Skeletal muscle cell (primary cell): Measurements from ENCODE around the gene SREBF2.
A peak's percentile ranks its signal among the peaks of the same experiment; 100 is the strongest.
"Not testable (repeated sequence)": the region's sequence is repeated elsewhere in the genome, so short reads cannot be mapped to it uniquely, and the experiment has no call there.

Source experiments
- DNase-seq: peaks from one replicate; pipeline ENCODE4 v3.0.0-alpha.2; 2010; ENCODE audit warnings: low read depth
- H3K4me3 ChIP-seq: 2 replicates; pipeline ENCODE4 v1.5.1; 2011; ENCODE audit warnings: low read depth, mild to moderate bottlenecking, control low read depth, low read length, moderate library complexity

The SREBF2 gene

GRCh38 chr22:41819257-41819656, 13.6 kb upstream of the SREBF2 start:
- no peak overlapping the region for H3K4me3 ChIP-seq
- no peak for DNase-seq

DNA sequence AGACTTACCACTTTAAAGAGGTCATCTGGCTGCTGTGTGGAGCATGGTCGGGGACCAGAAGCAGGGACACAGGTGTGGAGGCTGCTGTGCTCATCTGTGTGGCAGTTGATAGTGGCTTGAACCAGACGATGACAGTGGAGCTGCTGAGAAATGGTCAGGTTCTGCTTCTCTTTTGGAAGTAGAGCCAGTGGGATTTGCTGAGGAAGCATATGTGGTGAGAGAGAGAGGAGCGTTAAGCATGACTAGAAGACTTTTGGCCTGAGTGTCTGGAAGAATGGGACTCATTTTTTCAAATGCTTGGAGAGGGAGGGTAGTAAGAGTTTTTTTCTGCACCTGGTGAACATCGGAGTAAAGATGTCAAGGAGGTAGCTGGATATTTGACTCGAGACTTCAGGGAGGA, 12.5 kb upstream of the SREBF2 start:
- no peak for DNase-seq

GRCh38 chr22:41821471-41822316, 11.2 kb upstream of the SREBF2 start:
- DNase-seq = no peak
- H3K4me3 ChIP-seq = no peak overlapping the region

More for the DNA sequence above, 12.5 kb upstream of the SREBF2 start:
- H3K4me3 ChIP-seq = no peak overlapping the region

DNA sequence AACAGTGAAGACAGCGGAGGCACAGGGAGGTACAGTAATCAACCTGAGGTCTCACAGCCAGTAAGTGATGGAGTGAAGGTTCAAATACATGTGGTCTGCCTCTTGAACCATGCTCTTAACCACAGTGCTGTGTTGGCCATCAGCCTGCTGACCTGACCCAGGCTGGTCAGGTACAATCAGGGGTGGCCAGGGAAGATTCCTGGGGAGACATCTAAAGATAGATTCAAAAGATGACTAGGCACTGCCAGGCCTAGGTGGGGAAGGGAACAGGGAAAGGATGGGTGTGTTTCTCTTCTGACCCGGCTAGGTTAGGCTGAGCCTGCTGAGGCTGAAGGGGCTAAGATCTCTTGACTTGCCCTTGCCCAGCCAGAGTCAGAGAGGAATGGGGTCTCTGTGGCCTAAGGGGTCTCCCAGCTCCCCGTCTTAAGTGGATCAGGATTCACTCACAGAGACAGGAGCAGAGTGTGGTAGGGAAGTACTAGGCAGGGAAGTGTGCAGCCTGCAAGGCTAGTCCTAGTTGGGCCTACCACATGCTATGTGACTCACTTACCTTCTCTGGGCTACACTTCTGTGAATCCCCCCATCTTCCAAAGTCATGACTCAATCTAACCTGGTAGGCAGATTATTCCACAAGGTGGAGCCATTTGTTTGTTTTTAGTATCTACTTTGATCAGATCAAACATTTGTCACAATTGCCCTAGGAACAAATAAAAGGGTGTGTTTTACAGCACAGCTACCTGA, 10.4 kb upstream of the SREBF2 start:
- DNase-seq = no peak
- no peak overlapping the region for H3K4me3 ChIP-seq

DNA sequence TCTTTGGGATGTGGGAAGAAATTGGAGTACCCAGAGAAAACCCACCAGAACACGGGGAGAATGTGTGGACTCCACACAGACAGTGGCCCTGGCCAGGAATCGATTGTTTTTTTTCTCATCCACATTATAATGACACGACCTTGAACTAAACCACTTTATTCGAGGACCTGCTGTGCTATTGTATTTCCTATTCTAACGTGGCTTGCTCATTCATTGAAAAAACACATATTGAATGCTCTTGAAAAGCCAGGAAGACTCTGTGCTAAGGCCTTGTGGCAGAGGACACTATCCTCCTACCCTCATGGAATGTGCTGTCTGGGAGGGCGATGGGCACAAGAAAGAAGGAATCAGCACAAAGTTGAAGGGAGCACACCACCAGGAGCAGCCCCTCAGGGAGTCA, 9.1 kb upstream of the SREBF2 start:
- no peak for DNase-seq
- no peak overlapping the region for H3K4me3 ChIP-seq

- no peak for DNase-seq
- no peak overlapping the region for H3K4me3 ChIP-seq
Measured at GRCh38 chr22:41825376-41825775, 7.5 kb upstream of the SREBF2 start.

DNA sequence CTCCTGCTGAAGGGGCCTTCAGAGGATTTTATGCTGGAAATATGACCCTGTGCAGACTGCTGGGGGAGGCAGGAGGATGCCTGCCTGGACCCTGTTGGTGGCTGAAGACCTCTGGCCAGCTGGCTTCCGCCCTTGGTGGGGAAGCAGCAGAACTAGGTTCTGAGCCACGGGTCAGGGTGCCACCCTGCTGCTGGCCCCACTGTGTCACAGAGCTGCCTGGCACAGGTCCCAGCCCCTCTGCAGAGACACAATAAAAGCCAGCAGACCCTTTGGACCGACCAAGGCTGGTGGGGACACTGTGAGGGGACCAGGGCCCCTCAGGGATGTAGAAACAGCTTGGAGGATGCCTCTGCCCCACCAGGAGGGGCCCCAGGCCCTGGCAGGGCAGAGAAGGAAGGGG, 6.9 kb upstream of the SREBF2 start:
- no peak overlapping the region for H3K4me3 ChIP-seq
- DNase-seq = no peak

- no peak overlapping the region for H3K4me3 ChIP-seq
- no peak for DNase-seq
Measured at GRCh38 chr22:41826430-41827383, 6.2 kb upstream of the SREBF2 start.

- no peak for DNase-seq
- no peak overlapping the region for H3K4me3 ChIP-seq
Measured at GRCh38 chr22:41827671-41828070, 5.2 kb upstream of the SREBF2 start.

- no peak overlapping the region for H3K4me3 ChIP-seq
- no peak for DNase-seq
Measured at GRCh38 chr22:41828516-41828915, 4.4 kb upstream of the SREBF2 start.

DNA sequence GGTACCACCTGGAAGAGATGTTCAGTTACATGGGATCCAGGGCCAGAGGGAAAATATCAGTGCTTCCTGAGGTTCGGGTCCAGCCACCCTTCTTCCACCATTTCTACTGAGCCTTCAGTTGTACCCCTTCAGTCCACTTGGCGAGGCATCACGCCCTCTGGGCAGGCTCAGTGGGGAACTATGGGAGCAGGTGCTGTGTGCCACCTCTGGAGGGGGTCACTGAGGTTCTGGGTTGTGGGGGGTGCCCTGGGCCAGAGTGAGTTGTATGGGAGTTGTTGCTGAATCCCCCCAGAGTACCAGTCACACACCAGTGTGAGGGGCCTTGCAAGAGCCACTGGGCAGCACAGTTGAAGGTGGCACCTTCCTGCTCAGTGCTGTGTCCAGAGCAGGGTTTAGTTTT, 2.7 kb upstream of the SREBF2 start:
- no peak overlapping the region for H3K4me3 ChIP-seq
- no peak for DNase-seq

DNA sequence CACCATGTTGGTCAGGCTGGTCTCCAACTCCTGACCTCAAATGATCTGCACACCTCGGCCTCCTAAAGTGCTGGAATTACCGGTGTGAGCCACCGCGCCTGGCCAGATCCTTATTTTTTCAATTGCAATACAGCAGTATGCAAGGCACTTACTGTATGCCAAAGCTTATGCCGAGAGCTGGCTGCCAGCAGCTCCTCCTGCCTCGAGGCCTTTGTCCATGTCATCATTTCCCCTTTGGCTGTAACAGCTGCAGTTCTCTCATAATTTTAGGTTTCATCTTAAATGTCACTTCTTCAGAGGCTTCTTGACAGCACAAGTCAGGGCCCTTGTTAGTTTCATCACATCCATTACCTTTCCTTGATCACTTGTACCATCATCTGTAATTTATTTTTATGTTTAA, 1.5 kb upstream of the SREBF2 start:
- no peak overlapping the region for H3K4me3 ChIP-seq
- DNase-seq = no peak

GRCh38 chr22:41831828-41832552, 915 bp upstream of the SREBF2 start:
- peak overlapping the region; percentile 81 for H3K4me3 ChIP-seq
- DNase-seq = no peak

- DNase-seq = no peak
- H3K4me3 ChIP-seq = peak overlapping the region; percentile 81
Measured at GRCh38 chr22:41833369-41834004, 582 bp downstream of the SREBF2 start.

DNA sequence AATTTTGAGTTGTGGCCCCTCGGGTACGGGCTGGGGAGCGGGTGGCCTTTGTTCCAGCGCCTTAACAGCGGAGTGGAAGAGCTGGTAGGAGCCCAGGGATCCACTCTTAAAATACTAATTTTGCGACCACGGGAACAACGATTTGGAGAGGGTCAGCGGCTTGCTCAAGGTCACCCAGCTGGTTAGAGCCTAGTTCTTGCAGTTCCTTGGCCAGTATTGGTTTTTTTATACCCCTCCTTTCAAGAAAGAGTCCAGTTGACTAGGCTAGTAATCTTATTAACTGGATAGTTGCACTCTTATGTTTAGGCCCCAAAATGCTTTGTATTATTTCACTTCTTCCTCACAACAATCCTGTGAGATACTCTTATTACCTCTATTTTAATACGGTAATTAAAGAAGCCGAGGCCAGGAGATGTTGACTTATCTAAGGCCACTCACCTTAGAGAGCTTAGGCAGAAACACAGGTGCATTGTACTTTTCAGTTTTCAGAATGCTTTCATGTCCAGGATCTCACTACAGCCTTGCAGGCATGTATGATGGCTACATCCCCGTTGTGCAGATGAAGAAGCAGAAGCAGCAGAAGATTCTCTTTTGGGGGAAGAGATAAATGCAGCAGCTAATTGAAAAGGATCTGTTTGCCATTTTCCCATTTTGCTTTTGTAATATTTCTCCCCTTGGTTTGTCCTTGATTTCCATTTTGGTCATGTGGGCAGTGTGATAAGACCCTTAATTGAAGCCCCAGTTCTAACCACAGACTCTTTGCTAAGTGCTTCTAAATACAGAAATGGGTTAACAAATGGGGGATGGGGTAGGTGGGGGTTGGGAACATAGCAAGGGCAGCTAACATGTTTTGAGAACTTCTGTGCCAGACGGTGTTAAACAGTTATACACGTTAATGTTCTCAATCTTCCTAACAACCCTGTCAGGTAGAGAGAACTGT, 1.4 kb downstream of the SREBF2 start:
- peak overlapping the region; percentile 81 for H3K4me3 ChIP-seq
- DNase-seq = no peak

GRCh38 chr22:41835462-41835861, 2.6 kb downstream of the SREBF2 start:
- DNase-seq, H3K4me3 ChIP-seq: not testable (repeated sequence)

DNA sequence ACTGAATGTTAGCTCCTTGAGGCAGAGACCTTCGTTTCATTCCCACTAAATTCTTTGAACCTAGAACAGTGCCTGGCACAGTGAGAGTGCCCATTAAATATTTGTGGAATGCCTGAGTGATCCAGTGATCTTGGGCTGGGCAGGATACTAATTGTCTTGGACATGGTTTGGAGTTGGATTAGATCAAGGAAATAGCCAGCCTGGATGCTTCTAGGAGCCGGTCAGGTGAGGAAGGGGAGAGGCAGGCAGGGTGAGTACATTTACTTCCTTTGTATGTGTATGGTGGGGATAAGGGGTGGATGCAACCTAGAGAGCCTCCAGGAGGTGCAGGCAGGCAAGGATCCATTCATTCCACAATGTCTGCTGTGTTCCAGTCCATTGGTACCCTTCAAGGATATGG, 3.6 kb downstream of the SREBF2 start:
- DNase-seq = no peak
- no peak overlapping the region for H3K4me3 ChIP-seq
